ENCODE measurements around the gene CCDC8. TPM values are rescaled to one million over a fixed set of nuclear protein-coding genes. Genes with fewer than 3 reads are reported as not detected.

The CCDC8 gene
- polyA plus RNA-seq, 1 of the 3 experiments (the other 2 are of a cell fraction) = 0.03 TPM

- no peak for TF ChIP-seq RCOR1 (IDR thresholded peaks at IDR 0.05; ENCODE audit: low read length)
- no peak for TF ChIP-seq EP300 (IDR thresholded peaks at IDR 0.05; ENCODE audit: borderline replicate concordance in 1 of 2, low read depth in 1 of 2, low read length in 1 of 2)
- no peak for TF ChIP-seq POLR2AphosphoS5 (IDR thresholded peaks at IDR 0.05; ENCODE audit: low read depth, low read length)
- no peak for TF ChIP-seq TEAD4 (IDR thresholded peaks at IDR 0.05; ENCODE audit: borderline replicate concordance, insufficient read depth)
- no peak for TF ChIP-seq TAF1 (IDR thresholded peaks at IDR 0.05; ENCODE audit: borderline replicate concordance, low read depth, low read length)
- TF ChIP-seq MAX (IDR thresholded peaks at IDR 0.05; ENCODE audit: low read depth) = no peak
- no peak for TF ChIP-seq FOXM1 (IDR thresholded peaks at IDR 0.05; ENCODE audit: low read depth)
- no peak for TF ChIP-seq FOXJ3 (CRISPR knock-in tag; IDR thresholded peaks at IDR 0.05)
- TF ChIP-seq FOSL2 (IDR thresholded peaks at IDR 0.05; ENCODE audit: borderline replicate concordance, low read depth) = no peak
- no peaks in the 10 kb centered on the region for H3K27me3 ChIP-seq (ENCODE audit: insufficient read depth)
- H3F3A ChIP-seq (replicated peaks; ENCODE audit: insufficient read depth) = no peaks in the 10 kb centered on the region
- no peaks in the 10 kb centered on the region for H3K9me2 ChIP-seq
- H3K27ac ChIP-seq (ENCODE audit: low read depth in 2 of 2, low read length in 1 of 2) = no peak overlapping the region
- H3K36me3 ChIP-seq (replicated peaks in 1 of 2; ENCODE audit: control insufficient read depth in 1 of 2, insufficient read depth in 2 of 2, low read length in 1 of 2) = no peaks in the 10 kb centered on the region
- H3K4me2 ChIP-seq = no peak overlapping the region
- no peaks in the 10 kb centered on the region for H3K79me2 ChIP-seq (ENCODE audit: insufficient read depth)
- H3K9me3 ChIP-seq = no peaks in the 10 kb centered on the region
- no peak overlapping the region for H2AFZ ChIP-seq (ENCODE audit: low read depth)
- 92% methylated on average over 28 of the region's 29 CpGs for WGBS (ENCODE audit: low lambda C conversion rate)
- POLR2A ChIA-PET = no interaction called here
- no peak for DNase-seq
- peaks cover 4 to 8% of the 10 kb centered on the region in 2 experiments; a peak in 3 of 4 replicates for H3K4me1 ChIP-seq (ENCODE audit: control insufficient read depth in 1 of 2, insufficient read depth in 2 of 2, low read depth in 1 of 2, low read length in 1 of 2)
- no peak overlapping the region for H3K4me3 ChIP-seq (ENCODE audit: low read depth in 2 of 2, low read length in 1 of 2)
- CTCF ChIA-PET = interaction anchor here (3.3 to 5.7 kb wide), 2 partner anchors 12 to 17 kb away, joined by 9 to 31 read pairs; no protein-coding TSS in a partner anchor
- H4K20me1 ChIP-seq (ENCODE audit: insufficient read depth) = no peaks in the 10 kb centered on the region
- H3K9ac ChIP-seq = no peak overlapping the region
These were observed 608 bp downstream of the CCDC8 start for GRCh38 chr19:46412650-46413261.

GRCh38 chr19:46411925-46412649 is 1.3 kb downstream of the CCDC8 start:
- ChIA-PET POLR2A (no interaction called here), CTCF (interaction anchor here (3.3 to 5.7 kb wide), 2 partner anchors 11 to 17 kb away, joined by 9 to 31 read pairs; no protein-coding TSS in a partner anchor)
- DNase-seq = no peak
- Histone ChIP-seq H3K4me3 (ENCODE audit: low read depth in 2 of 2, low read length in 1 of 2) (no peak overlapping the region), H3K36me3 (replicated peaks in 1 of 2; ENCODE audit: control insufficient read depth in 1 of 2, insufficient read depth in 2 of 2, low read length in 1 of 2) (no peaks in the 10 kb centered on the region), H4K20me1 (ENCODE audit: insufficient read depth) (no peaks in the 10 kb centered on the region), H3F3A (replicated peaks; ENCODE audit: insufficient read depth) (no peaks in the 10 kb centered on the region), H3K9me3 (no peaks in the 10 kb centered on the region), H3K4me2 (no peak overlapping the region), H2AFZ (ENCODE audit: low read depth) (no peak overlapping the region), H3K4me1 (ENCODE audit: control insufficient read depth in 1 of 2, insufficient read depth in 2 of 2, low read depth in 1 of 2, low read length in 1 of 2) (peaks cover 4 to 8% of the 10 kb centered on the region in 2 experiments; a peak in 3 of 4 replicates), H3K79me2 (ENCODE audit: insufficient read depth) (no peaks in the 10 kb centered on the region), H3K27ac (ENCODE audit: low read depth in 2 of 2, low read length in 1 of 2) (no peak overlapping the region), H3K9ac (no peak overlapping the region), H3K9me2 (no peaks in the 10 kb centered on the region), H3K27me3 (ENCODE audit: insufficient read depth) (no peaks in the 10 kb centered on the region)
- WGBS (ENCODE audit: low lambda C conversion rate) = 92% methylated on average over 45 of the region's 54 CpGs
- no peak for TF ChIP-seq CTCF (IDR thresholded peaks at IDR 0.05)
- TF ChIP-seq PBX3 (IDR thresholded peaks at IDR 0.05) = no peak
- TF ChIP-seq EP300 (IDR thresholded peaks at IDR 0.05; ENCODE audit: borderline replicate concordance in 1 of 2, low read depth in 1 of 2, low read length in 1 of 2) = no peak
- TF ChIP-seq YY1 (IDR thresholded peaks at IDR 0.05; ENCODE audit: low read depth) = no peak
- no peak for TF ChIP-seq GABPA (IDR thresholded peaks at IDR 0.05; ENCODE audit: low read depth)
- TF ChIP-seq GATA2 (CRISPR knock-in tag; IDR thresholded peaks at IDR 0.05) = no peak
- TF ChIP-seq USF2 (IDR thresholded peaks at IDR 0.05; ENCODE audit: borderline replicate concordance, low read depth, low read length) = no peak
- TF ChIP-seq TEAD4 (IDR thresholded peaks at IDR 0.05; ENCODE audit: borderline replicate concordance, insufficient read depth) = no peak
- TF ChIP-seq ZBTB33 (IDR thresholded peaks at IDR 0.05; ENCODE audit: borderline replicate concordance, low read depth) = no peak
- TF ChIP-seq MXI1 (IDR thresholded peaks at IDR 0.05; ENCODE audit: low read depth, low read length) = no peak
- no peak for TF ChIP-seq MAX (IDR thresholded peaks at IDR 0.05; ENCODE audit: low read depth)
- TF ChIP-seq USF1 (IDR thresholded peaks at IDR 0.05; ENCODE audit: borderline replicate concordance, low read depth) = no peak

Measured in SK-N-SH (cell line).